NOMO-1 (cell line): ENCODE measurements around the gene DDAH1.

Source experiments
- DNase-seq, 2 experiments: peaks; one replicate each; lab custom pipeline; 2025; ENCODE audit not compliant: unreplicated experiment in 2 of 2; lab: John Stamatoyannopoulos, UW

DDAH1 gene

GRCh38 chr1:85333186-85333585 is 131.8 kb downstream of the DDAH1 start:
- DNase-seq, result no peak

GRCh38 chr1:85332575-85332974 is 132.4 kb downstream of the DDAH1 start:
- DNase-seq, result no peak

- no peak for DNase-seq
Measured at GRCh38 chr1:85330711-85331290, 134.2 kb downstream of the DDAH1 start.

- no peak for DNase-seq
Measured at GRCh38 chr1:85330214-85330631, 134.7 kb downstream of the DDAH1 start.

- no peak for DNase-seq
Measured at GRCh38 chr1:85328713-85329397, 136.1 kb downstream of the DDAH1 start.

GRCh38 chr1:85327759-85328158 is 137.2 kb downstream of the DDAH1 start:
- no peak for DNase-seq

- DNase-seq, result no peak
Measured at GRCh38 chr1:85326851-85327250, 138.1 kb downstream of the DDAH1 start.

- no peak for DNase-seq
Measured at GRCh38 chr1:85326336-85326735, 138.6 kb downstream of the DDAH1 start.

GRCh38 chr1:85325920-85326319 is 139.0 kb downstream of the DDAH1 start:
- no peak for DNase-seq

- no peak for DNase-seq
Measured at GRCh38 chr1:85323770-85324169, 141.2 kb downstream of the DDAH1 start.

GRCh38 chr1:85322655-85323054 is 142.3 kb downstream of the DDAH1 start:
- DNase-seq, result no peak

- no peak for DNase-seq
Measured at GRCh38 chr1:85321237-85321964, 143.6 kb downstream of the DDAH1 start.

- DNase-seq, result no peak
Measured at GRCh38 chr1:85320371-85321131, 144.4 kb downstream of the DDAH1 start.

GRCh38 chr1:85319931-85320330 is 145.0 kb downstream of the DDAH1 start:
- no peak for DNase-seq

GRCh38 chr1:85319491-85319890 is 145.5 kb downstream of the DDAH1 start:
- DNase-seq, result no peak

- no peak for DNase-seq
Measured at GRCh38 chr1:85318217-85318616, 146.7 kb downstream of the DDAH1 start.

- DNase-seq, result no peak
Measured at GRCh38 chr1:85317560-85317959, 147.4 kb downstream of the DDAH1 start.

GRCh38 chr1:85316321-85316720 is 148.6 kb downstream of the DDAH1 start:
- DNase-seq, result no peak

GRCh38 chr1:85315789-85316188 is 149.2 kb downstream of the DDAH1 start:
- no peak for DNase-seq

- no peak for DNase-seq
Measured at GRCh38 chr1:85314726-85315125, 150.2 kb downstream of the DDAH1 start.
